K562 (cell line): ENCODE results near the gene MBP. TPM values are rescaled to one million over a fixed set of nuclear protein-coding genes. Genes with fewer than 3 reads are reported as not detected.

Experiments
- ATAC-seq: fragments of 200-7000 bp; cut with Tn5 transposase; 3 replicates; pipeline ENCODE4 v1.9.1; 2020; ENCODE audit warnings: moderate library complexity
- BruUV-seq: library from RNA; stranded (reverse); fragments of 400-500 nt; replicated peaks from 2 replicates; lab custom pipeline; 2021; lab: Mats Ljungman, UMichigan
- CTCF ChIA-PET: fragments of 300-600 bp; formaldehyde crosslinking; extraction: SDS; loops from one replicate; lab custom pipeline; 2021; ENCODE audit warnings: low intra/inter-chr PET ratio; lab: Yijun Ruan, JAX
- POLR2A ChIA-PET: fragments of 300-600, 350-650 bp; sonication (Branson Sonifier 250); formaldehyde crosslinking; extraction: SDS; loops from one replicate; lab custom pipeline; 2021; ENCODE audit warnings: antibody characterized with exemption, inconsistent platforms; lab: Yijun Ruan, JAX
- DNase-seq, 4 experiments: peaks; one replicate each; pipeline versions ENCODE4 v3.0.0 to v3.0.0-alpha.2; 2011 to 2018; ENCODE audit warnings: low spot score in 3 of 4, mixed read lengths in 3 of 4; ENCODE audit errors: extremely low read depth in 1 of 4
- FAIRE-seq: peaks from 2 replicates; lab custom pipeline; 2011; peaks lifted over from hg19 to GRCh38; lab: Jason Lieb, UNC
- H2AFZ ChIP-seq: 2 replicates; pipeline ENCODE4 v1.6.0; 2011; ENCODE audit warnings: low read depth, low read length, control low read depth, inconsistent platforms
- H3K27ac ChIP-seq: fragments of 200-600 bp; 3 replicates; pipeline ENCODE4 v1.8.0; 2011; ENCODE audit warnings: low read depth, mild to moderate bottlenecking, control low read depth, inconsistent platforms, low read length, moderate library complexity, mixed read lengths; ENCODE audit errors: extremely low read depth
- H3K27me3 ChIP-seq, 2 experiments: fragments of 300-600 bp in 1 of 2; 2 replicates in 1 of 2; 3 replicates in 1 of 2; pipeline versions ENCODE4 v1.6.0 to v1.8.0; 2011; ENCODE audit warnings: inconsistent platforms in 2 of 2, low read length in 2 of 2, mild to moderate bottlenecking in 1 of 2, mixed read lengths in 1 of 2, moderate library complexity in 1 of 2; ENCODE audit not compliant: control insufficient read depth in 2 of 2, insufficient read depth in 2 of 2
- H3K36me3 ChIP-seq: fragments of 300-600 bp; 3 replicates; pipeline ENCODE4 v1.8.0; 2011; ENCODE audit warnings: mild to moderate bottlenecking, low read length, inconsistent platforms; ENCODE audit not compliant: control insufficient read depth, insufficient read depth
- H3K4me1 ChIP-seq, 2 experiments: fragments of 200-600 bp in 1 of 2; replicated peaks in 1 of 2; 2 replicates in 1 of 2; 3 replicates in 1 of 2; pipeline versions ENCODE4 v1.5.1 to v1.8.0; 2011; ENCODE audit warnings: inconsistent platforms in 2 of 2, low read length in 2 of 2, mild to moderate bottlenecking in 1 of 2, mixed read lengths in 1 of 2, moderate library complexity in 1 of 2; ENCODE audit not compliant: control insufficient read depth in 2 of 2, insufficient read depth in 2 of 2
- H3K4me2 ChIP-seq: 2 replicates; pipeline ENCODE4 v1.6.1; 2011; ENCODE audit warnings: low read length, control low read depth, inconsistent platforms, mixed read lengths; ENCODE audit not compliant: insufficient read depth
- H3K4me3 ChIP-seq: fragments of 200-600 bp; sonication (generic), shearing (Covaris generic); 2 replicates; pipeline ENCODE4 v1.5.1; 2016; ENCODE audit warnings: control low read depth, inconsistent platforms
- H3K79me2 ChIP-seq: fragments of 200-600 bp; 3 replicates; pipeline ENCODE4 v1.8.0; 2011; ENCODE audit warnings: low read length, inconsistent platforms; ENCODE audit not compliant: control insufficient read depth, insufficient read depth
- H3K9ac ChIP-seq, 2 experiments: 2 replicates each; pipeline versions ENCODE4 v1.6.0 to v1.6.1; 2011; ENCODE audit warnings: low read depth in 2 of 2, low read length in 2 of 2, control low read depth in 1 of 2, inconsistent platforms in 1 of 2, mild to moderate bottlenecking in 1 of 2, mixed read lengths in 1 of 2; ENCODE audit not compliant: insufficient read depth in 1 of 2
- H3K9me1 ChIP-seq: one replicate; pipeline ENCODE4 v1.6.0; 2011; ENCODE audit warnings: inconsistent platforms, mild to moderate bottlenecking, low read length, moderate library complexity; ENCODE audit not compliant: control insufficient read depth, insufficient read depth
- H3K9me3 ChIP-seq: replicated peaks from 2 replicates; pipeline ENCODE4 v1.5.1; 2011; ENCODE audit warnings: low read depth, low read length, inconsistent platforms; ENCODE audit not compliant: control insufficient read depth, insufficient read depth
- H4K20me1 ChIP-seq: replicated peaks from 2 replicates; pipeline ENCODE4 v1.6.1; 2011; ENCODE audit warnings: low read length, inconsistent platforms, mixed read lengths; ENCODE audit not compliant: control insufficient read depth, insufficient read depth
- ELF1 ChIP-seq: fragments of 200-800 bp; sonication (Bioruptor generic); IDR thresholded peaks from 2 replicates; pipeline ENCODE4 v1.6.1; 2016; ENCODE audit warnings: missing genetic modification characterization, missing compliant biosample characterization
- ESRRB ChIP-seq: fragments of 250-450 bp; sonication (Bioruptor Pico); IDR thresholded peaks from 2 replicates; pipeline ENCODE4 v1.5.0; 2020; ENCODE audit warnings: mild to moderate bottlenecking, moderate library complexity, borderline replicate concordance
- ETV5 ChIP-seq: sonication (generic); formaldehyde crosslinking; IDR thresholded peaks from 2 replicates; pipeline ENCODE4 v1.4.0; 2020; ENCODE audit warnings: low read depth, mild to moderate bottlenecking, missing genetic modification reagents
- FOXJ2 ChIP-seq: fragments of 200-800 bp; sonication (Bioruptor generic); IDR thresholded peaks from 2 replicates; pipeline ENCODE4 v1.6.1; 2016; ENCODE audit warnings: missing genetic modification characterization, missing compliant biosample characterization
- MAFF ChIP-seq: IDR thresholded peaks from 2 replicates; pipeline ENCODE4 v1.6.1; 2012; ENCODE audit warnings: low read length, improper control_type of control experiment
- NR2C2 ChIP-seq, 2 experiments: fragments of 200-800 bp in 1 of 2; sonication (Bioruptor generic) in 1 of 2; sonication (generic) in 1 of 2; formaldehyde crosslinking in 1 of 2; IDR thresholded peaks; 2 replicates each; pipeline versions ENCODE4 v1.6.1 to v1.8.0; 2016 to 2022; ENCODE audit warnings: mild to moderate bottlenecking in 1 of 2, missing compliant biosample characterization in 1 of 2, missing genetic modification characterization in 1 of 2, missing genetic modification reagents in 1 of 2
- PHB ChIP-seq: fragments of 250-450 bp; sonication (Bioruptor Pico); IDR thresholded peaks from 2 replicates; pipeline ENCODE4 v1.5.0; 2021
- RBM22 ChIP-seq: fragments of 200-400 bp; formaldehyde crosslinking; IDR thresholded peaks from 2 replicates; pipeline ENCODE4 v1.6.1; 2018; ENCODE audit warnings: low read length, low read depth; ENCODE audit not compliant: poor library complexity, severe bottlenecking
- SMARCB1 ChIP-seq: IDR thresholded peaks from 2 replicates; pipeline ENCODE4 v1.6.1; 2011; ENCODE audit warnings: improper control_type of control experiment, low read depth; ENCODE audit not compliant: insufficient read length
- U2AF1 ChIP-seq: fragments of 200-400 bp; formaldehyde crosslinking; optimal IDR thresholded peaks from 2 replicates; pipeline ENCODE3; 2017; ENCODE audit warnings: mild to moderate bottlenecking, low read depth, low read length, moderate library complexity
- ZFP30 ChIP-seq: fragments of 250-450 bp; sonication (Bioruptor Pico); IDR thresholded peaks from 2 replicates; pipeline ENCODE4 v1.8.0; 2022; ENCODE audit warnings: moderate library complexity, mild to moderate bottlenecking, inconsistent platforms, borderline replicate concordance
- ZFP91 ChIP-seq: sonication (generic); formaldehyde crosslinking; IDR thresholded peaks from 2 replicates; pipeline ENCODE4 v1.8.0; 2022; ENCODE audit warnings: mild to moderate bottlenecking, missing genetic modification reagents
- ZFX ChIP-seq: sonication (generic); formaldehyde crosslinking; IDR thresholded peaks from 2 replicates; pipeline ENCODE4 v1.8.0; 2022; ENCODE audit warnings: mild to moderate bottlenecking, missing genetic modification reagents, moderate library complexity
- ZNF280B ChIP-seq: fragments of 250-450 bp; sonication (Bioruptor Pico); IDR thresholded peaks from 2 replicates; pipeline ENCODE4 v1.5.1; 2021; ENCODE audit warnings: mild to moderate bottlenecking
- ZNF431 ChIP-seq: sonication (generic); formaldehyde crosslinking; IDR thresholded peaks from 2 replicates; pipeline ENCODE4 v1.8.0; 2022; ENCODE audit warnings: mild to moderate bottlenecking, missing genetic modification reagents
- ZNF668 ChIP-seq: fragments of 250-450 bp; sonication (Bioruptor Pico); IDR thresholded peaks from 2 replicates; pipeline ENCODE4 v1.8.0; 2022; ENCODE audit warnings: mild to moderate bottlenecking, inconsistent platforms
- ZNF75A ChIP-seq: fragments of 450-650 bp; formaldehyde crosslinking; IDR thresholded peaks from 2 replicates; pipeline ENCODE4 v1.4.0; 2020; ENCODE audit warnings: mild to moderate bottlenecking
- WGBS: fragments of 100-300 bp; shearing (Covaris generic); methylation state at CpG from one replicate; pipeline ENCODE4 v1.1.6; 2016; ENCODE audit warnings: low coverage, mixed read lengths; ENCODE audit not compliant: insufficient coverage; ENCODE audit errors: missing lambda C conversion rate; 5-methylcytosine and 5-hydroxymethylcytosine counted together
- in situ Hi-C: fragments of 300-500 bp; cut with MboI; formaldehyde crosslinking; loops from 4 replicates; pipeline ENCODE4 v1.15.0; 2018; ENCODE audit warnings: inconsistent platforms, mixed read lengths
- intact Hi-C: fragments of 100-400 bp; cut with micrococcal nuclease; formaldehyde crosslinking; loops from 2 replicates; pipeline ENCODE4 v1.14.2; 2022
- polyA plus RNA-seq, 8 experiments: library from polyadenylated mRNA; depleted of rRNA in 4 of 8; stranded (reverse) in 5 of 8; unstranded in 3 of 8; fragments of >200 nt; fragmentation: Nextera tagmentation in 2 of 8; fragmentation: Illumina TruSeq in 1 of 8; extraction: Ambion mirVana in 2 of 8; extraction: Trizol in 1 of 8; gene quantifications; 2 replicates each; pipeline versions ENCODE4 v1.2.1 to v1.2.3, GENCODE V29; 2011 to 2014; ENCODE audit warnings: inconsistent platforms in 1 of 8, missing spikeins in 1 of 8
- total RNA-seq, 7 experiments: library from RNA; depleted of rRNA in 6 of 7; stranded (reverse); fragments of >200 nt in 6 of 7; fragmentation: Illumina TruSeq in 2 of 7; extraction: Trizol in 2 of 7; gene quantifications; 2 replicates each; pipeline versions ENCODE4 v1.2.1 to v1.2.3, GENCODE V29; 2011 to 2021; ENCODE audit warnings: low replicate concordance in 1 of 7

MBP gene
- total and polyA plus RNA-seq, 9 of the 15 experiments (the other 6 are each of a cell fraction or from before 2014, with no cell fraction given): 0.09 TPM; not detected in 8

GRCh38 chr18:77066689-77067088 is 65.9 kb downstream of the MBP start:
- H3K36me3 ChIP-seq: no peaks in the 10 kb centered on the region
- H3K9me1 ChIP-seq: no peaks in the 10 kb centered on the region
- WGBS: 4% methylated on average over 9 of the region's 9 CpGs
- no peaks in the 10 kb centered on the region for H3K4me1 ChIP-seq
- H3K4me3 ChIP-seq: no peak overlapping the region
- no TSS peak for BruUV-seq
- no peaks in the 10 kb centered on the region for H3K79me2 ChIP-seq
- no peak overlapping the region for H2AFZ ChIP-seq
- no peak for FAIRE-seq
- ATAC-seq: no peak
- no peaks in the 10 kb centered on the region for H4K20me1 ChIP-seq
- H3K9ac ChIP-seq: no peak overlapping the region
- no peak for DNase-seq
- ChIA-PET CTCF (no interaction called here), POLR2A (no interaction called here)
- TF ChIP-seq ZFP30: no peak
- no peak for TF ChIP-seq RBM22
- no peak for TF ChIP-seq ELF1 (tag)
- no peak for TF ChIP-seq ETV5
- TF ChIP-seq NR2C2 (CRISPR knock-in tag; IDR thresholded peaks at IDR 0.05): no peak
- TF ChIP-seq NR2C2 (tag; IDR thresholded peaks at IDR 0.05): no peak
- no peak for TF ChIP-seq ZFP91 (CRISPR knock-in tag)
- no peak for TF ChIP-seq PHB
- TF ChIP-seq ESRRB (CRISPR knock-in tag): no peak
- no peak for TF ChIP-seq ZNF75A (CRISPR knock-in tag)
- no peak for TF ChIP-seq ZNF431 (CRISPR knock-in tag)
- no peak for TF ChIP-seq ZNF280B (CRISPR knock-in tag)
- TF ChIP-seq U2AF1: no peak
- TF ChIP-seq ZNF668 (CRISPR knock-in tag): no peak
- no peak for TF ChIP-seq MAFF
- TF ChIP-seq SMARCB1: no peak
- no peak for TF ChIP-seq ZFX (CRISPR knock-in tag)
- TF ChIP-seq FOXJ2 (tag): no peak
- intact Hi-C loops (no loop called here), in situ Hi-C loops (no loop called here)
- no peak overlapping the region for H3K4me2 ChIP-seq
- no peak overlapping the region for H3K27ac ChIP-seq
- H3K27me3 ChIP-seq: peaks cover 4 to 36% of the 10 kb centered on the region in 2 experiments
- no peaks in the 10 kb centered on the region for H3K9me3 ChIP-seq
